Panc1 (cell line): ENCODE measurements around the gene MZB1. TPM values are rescaled to one million over a fixed set of nuclear protein-coding genes. Genes with fewer than 3 reads are reported as not detected.

Source experiments
- ATAC-seq: fragments of 200-7000 bp; cut with Tn5 transposase; 2 replicates; pipeline ENCODE4 v1.9.1; 2020; ENCODE audit warnings: mild to moderate bottlenecking, moderate library complexity
- BruUV-seq: library from RNA; stranded (reverse); fragments of 400-500 nt; replicated peaks from 2 replicates; lab custom pipeline; 2021; lab: Mats Ljungman, UMichigan
- CTCF ChIA-PET: fragments of 300-600 bp; sonication (Branson Sonifier 250); formaldehyde crosslinking; loops from one replicate; lab custom pipeline; 2022; ENCODE audit warnings: antibody characterized with exemption; lab: Charles Lee
- POLR2A ChIA-PET: fragments of 300-600 bp; sonication (Branson Sonifier 250); formaldehyde crosslinking; loops from one replicate; lab custom pipeline; 2022; ENCODE audit warnings: antibody characterized with exemption; lab: Charles Lee
- DNase-seq: peaks from one replicate; pipeline ENCODE4 v3.0.0-alpha.2; 2010; ENCODE audit warnings: low read depth, low spot score
- H3K27ac ChIP-seq: 2 replicates; pipeline ENCODE4 v1.5.1; 2011; ENCODE audit warnings: mild to moderate bottlenecking, low read length, inconsistent platforms
- H3K27me3 ChIP-seq: fragments of 200-500 bp; sonication (Bioruptor generic); 2 replicates; pipeline ENCODE4 v1.6.0; 2014; ENCODE audit warnings: low read length, inconsistent platforms; ENCODE audit not compliant: control insufficient read depth, insufficient read depth
- H3K36me3 ChIP-seq: fragments of 200-500 bp; sonication (Bioruptor generic); 2 replicates; pipeline ENCODE4 v1.5.1; 2014; ENCODE audit warnings: inconsistent platforms, mild to moderate bottlenecking, low read length, moderate library complexity; ENCODE audit not compliant: control insufficient read depth, insufficient read depth
- H3K4me1 ChIP-seq: 2 replicates; pipeline ENCODE4 v1.5.1; 2011; ENCODE audit warnings: inconsistent platforms, mild to moderate bottlenecking, low read length, moderate library complexity; ENCODE audit not compliant: control insufficient read depth, insufficient read depth
- H3K4me3 ChIP-seq, 2 experiments: 2 replicates each; pipeline ENCODE4 v1.5.1; 2011 to 2012; ENCODE audit warnings: low read depth in 2 of 2, low read length in 2 of 2, mild to moderate bottlenecking in 2 of 2, inconsistent platforms in 1 of 2, moderate library complexity in 1 of 2
- H3K9me3 ChIP-seq: fragments of 200-500 bp; sonication (Bioruptor generic); 2 replicates; pipeline ENCODE4 v1.5.1; 2014; ENCODE audit warnings: low read depth, mild to moderate bottlenecking, inconsistent platforms, low read length, moderate library complexity; ENCODE audit not compliant: control insufficient read depth, insufficient read depth
- CTCF ChIP-seq: fragments of 450-650 bp; IDR thresholded peaks from 2 replicates; pipeline ENCODE4 v1.5.1; 2017; ENCODE audit warnings: mild to moderate bottlenecking
- POLR2AphosphoS5 ChIP-seq: IDR thresholded peaks from 2 replicates; pipeline ENCODE4 v1.6.1; 2012; ENCODE audit warnings: mild to moderate bottlenecking, low read depth, low read length, moderate library complexity
- REST ChIP-seq, 2 experiments: IDR thresholded peaks; 2 replicates each; pipeline ENCODE4 v1.6.1; 2011 to 2012; ENCODE audit warnings: low read depth in 2 of 2, control low read depth in 1 of 2, low read length in 1 of 2, mild to moderate bottlenecking in 1 of 2, moderate library complexity in 1 of 2; ENCODE audit not compliant: insufficient read depth in 1 of 2
- SIN3A ChIP-seq: IDR thresholded peaks from 2 replicates; pipeline ENCODE4 v1.6.1; 2012; ENCODE audit warnings: low read depth, mild to moderate bottlenecking, low read length, moderate library complexity, borderline replicate concordance; ENCODE audit not compliant: insufficient read depth
- TCF7L2 ChIP-seq: IDR thresholded peaks from 2 replicates; pipeline ENCODE4 v1.6.1; 2011; ENCODE audit warnings: mild to moderate bottlenecking, low read depth, low read length, inconsistent platforms
- in situ Hi-C: cut with HindIII; loops from 2 replicates; pipeline ENCODE4 v1.10.0; 2016; ENCODE audit warnings: low sequenced_read_pairs, low pct_unique_long_range_greater_than_20kb
- intact Hi-C: fragments of 100-400 bp; cut with micrococcal nuclease; formaldehyde crosslinking; loops from one replicate; pipeline ENCODE4 v1.10.0; 2022; ENCODE audit not compliant: unreplicated experiment
- total RNA-seq: library from RNA; stranded (reverse); gene quantifications from one replicate; pipeline ENCODE4 v1.2.1, GENCODE V29; 2021; ENCODE audit not compliant: unreplicated experiment

Gene MZB1
- total RNA-seq, 1 experiment from 2014 or later = 0.49 TPM

DNA sequence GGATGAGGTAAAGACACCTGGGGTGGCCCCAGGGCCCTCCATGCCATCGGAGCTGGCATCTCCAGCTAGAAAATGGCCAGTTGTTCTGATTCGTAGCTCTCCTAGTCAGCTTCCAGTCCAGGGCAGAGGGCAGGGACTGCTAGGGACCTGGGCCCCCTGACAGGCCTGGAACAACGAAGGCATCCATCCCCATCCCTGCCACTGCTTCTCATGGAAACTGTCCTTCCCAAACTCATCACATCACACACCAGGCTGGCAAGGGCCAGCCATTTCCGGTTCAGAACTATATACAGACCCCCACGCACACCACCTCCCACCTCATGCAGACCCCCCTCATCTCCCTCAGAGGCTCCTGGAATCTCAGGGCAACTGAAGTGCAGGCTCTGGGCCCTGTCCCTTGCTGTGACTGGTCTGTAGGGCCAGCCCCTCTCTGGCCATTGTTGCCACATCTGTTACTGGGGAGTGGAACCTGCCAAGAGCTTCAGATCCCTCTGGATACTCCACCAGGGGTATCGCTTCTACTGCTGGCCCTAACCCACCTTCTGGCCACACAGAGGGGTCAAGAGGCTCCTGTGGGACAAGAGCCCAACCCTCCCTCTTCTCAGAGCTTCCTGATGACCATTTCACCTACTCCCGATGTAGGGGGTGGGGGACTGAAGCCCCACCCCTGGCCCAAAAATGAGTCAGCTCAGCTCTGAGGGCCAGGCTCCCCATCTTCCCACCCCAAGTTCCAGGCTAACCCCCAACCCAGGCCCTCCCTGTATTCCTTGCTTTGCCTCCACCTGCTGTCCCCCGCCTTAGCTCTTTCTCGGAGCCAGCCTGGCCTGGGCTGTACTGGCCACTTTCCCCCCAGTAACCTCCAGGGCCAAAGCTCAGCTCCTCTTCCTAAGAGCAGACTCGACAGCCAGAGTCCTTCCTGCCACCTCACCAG lies 1.2 kb upstream of the MZB1 start:
- ChIA-PET CTCF (no interaction called here), POLR2A (interaction anchor here (0.6 to 1.6 kb wide), 2 partner anchors 49 to 490 kb away, joined by 4 to 10 read pairs; no protein-coding TSS in a partner anchor)
- Histone ChIP-seq H3K27me3 (no peaks in the 10 kb centered on the region), H3K4me3 (peak overlapping the region; percentile 62 to 75), H3K27ac (peak overlapping the region; percentile 92), H3K9me3 (no peaks in the 10 kb centered on the region), H3K36me3 (peaks cover 2% of the 10 kb centered on the region; the same call in 1 of the 2 replicates), H3K4me1 (peaks cover 25% of the 10 kb centered on the region)
- BruUV-seq = no TSS peak
- in situ Hi-C loops = no loop called here
- ATAC-seq = no peak
- TF ChIP-seq POLR2AphosphoS5 = no peak
- no peak for TF ChIP-seq CTCF
- no peak for TF ChIP-seq REST (IDR thresholded peaks at IDR 0.05; ENCODE audit: insufficient read depth in 1 of 2, low read depth in 2 of 2, low read length in 1 of 2)
- TF ChIP-seq TCF7L2 = no peak
- no peak for TF ChIP-seq SIN3A
- intact Hi-C loops = loop anchor here (10.0 kb wide), 1 partner anchor 106 kb away; no protein-coding TSS in a partner anchor
- no peak for DNase-seq

- POLR2A ChIA-PET = interaction anchor here (0.5 kb wide), 1 partner anchor 31 kb away, joined by 5 read pairs; no protein-coding TSS in a partner anchor
- in situ Hi-C loops (no loop called here), intact Hi-C loops (no loop called here)
- no peak overlapping the region for H3K27ac ChIP-seq
- H3K27me3 ChIP-seq = no peaks in the 10 kb centered on the region
- peaks cover 17% of the 10 kb centered on the region for H3K4me1 ChIP-seq
- H3K4me3 ChIP-seq = no peak overlapping the region
- no TSS peak for BruUV-seq
- peaks cover 2% of the 10 kb centered on the region; the same call in 1 of the 2 replicates for H3K36me3 ChIP-seq
- CTCF ChIA-PET = no interaction called here
- no peak for DNase-seq
- ATAC-seq = no peak
- H3K9me3 ChIP-seq = no peaks in the 10 kb centered on the region
- no peak for TF ChIP-seq TCF7L2
Measured at GRCh38 chr5:139388198-139388821, 1.4 kb downstream of the MZB1 start.
